NCI-H446 (cell line): Measurements from ENCODE around the gene CLSTN2.
A peak's percentile ranks its signal among the peaks of the same experiment; 100 is the strongest.

Experiments
- DNase-seq, 2 experiments: peaks; one replicate each; lab custom pipeline; 2025; lab: John Stamatoyannopoulos, UW

Gene CLSTN2

DNA sequence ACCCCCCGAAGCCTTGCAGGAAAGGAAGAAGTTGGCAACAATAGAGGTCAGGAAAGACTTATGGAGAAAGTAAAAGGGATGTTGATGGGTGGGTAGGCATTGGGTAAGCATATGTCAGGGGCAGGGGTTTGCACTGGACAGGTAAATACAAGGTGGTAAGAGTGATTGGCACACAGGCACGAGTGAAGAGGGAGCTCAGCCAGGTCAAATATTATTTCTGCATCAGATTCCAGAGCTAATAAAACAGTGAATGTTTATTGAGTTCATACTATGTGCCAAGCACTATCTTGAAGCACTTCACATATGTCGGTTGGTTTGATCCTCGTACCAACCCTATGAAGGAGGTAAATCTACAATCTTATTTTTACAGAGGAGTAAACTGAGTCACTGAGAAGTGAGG, 6.6 kb downstream of the CLSTN2 start:
- DNase-seq = no peak

GRCh38 chr3:139944256-139944910, 9.4 kb downstream of the CLSTN2 start:
- peak in 1 of 2 experiments; percentile 58 for DNase-seq

DNA sequence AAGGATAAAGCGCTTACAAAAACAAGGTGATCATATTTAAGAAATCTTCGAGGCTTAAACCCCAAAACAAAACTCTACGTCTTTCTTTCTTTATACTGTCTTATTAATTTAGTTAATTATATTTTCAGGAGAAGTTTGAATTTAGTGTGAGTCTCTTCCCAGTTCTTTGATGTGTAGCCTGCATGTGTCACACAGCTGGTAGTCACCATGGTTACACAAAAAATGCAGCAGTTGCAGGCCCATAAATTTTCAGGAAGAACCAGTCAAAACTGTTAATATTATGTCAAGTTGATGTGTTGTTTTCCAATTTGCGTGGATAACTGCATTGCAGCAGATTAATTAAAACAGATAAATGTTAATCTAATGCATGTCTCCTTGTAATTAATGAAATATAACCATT, 10.4 kb downstream of the CLSTN2 start:
- no peak for DNase-seq

DNA sequence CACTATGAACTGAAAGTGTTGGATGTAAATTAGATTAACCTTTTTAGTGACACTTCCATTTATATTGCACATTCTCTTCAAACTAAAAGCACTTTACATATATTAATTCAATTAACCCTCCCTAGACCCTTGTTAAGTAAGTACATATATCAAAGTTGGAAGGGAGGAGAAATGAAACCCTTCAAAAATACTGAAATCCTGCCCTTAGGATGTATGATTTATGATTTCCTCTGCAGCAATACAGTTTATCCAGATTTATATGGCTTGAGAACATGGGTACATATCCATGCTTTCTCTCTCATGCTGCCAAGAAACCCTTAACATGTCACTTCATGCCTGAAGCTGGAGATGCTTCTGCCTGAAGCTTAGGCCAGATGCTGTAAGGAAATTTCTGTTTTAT, 11.0 kb downstream of the CLSTN2 start:
- no peak for DNase-seq

GRCh38 chr3:139948467-139948866, 13.5 kb downstream of the CLSTN2 start:
- DNase-seq = no peak

DNA sequence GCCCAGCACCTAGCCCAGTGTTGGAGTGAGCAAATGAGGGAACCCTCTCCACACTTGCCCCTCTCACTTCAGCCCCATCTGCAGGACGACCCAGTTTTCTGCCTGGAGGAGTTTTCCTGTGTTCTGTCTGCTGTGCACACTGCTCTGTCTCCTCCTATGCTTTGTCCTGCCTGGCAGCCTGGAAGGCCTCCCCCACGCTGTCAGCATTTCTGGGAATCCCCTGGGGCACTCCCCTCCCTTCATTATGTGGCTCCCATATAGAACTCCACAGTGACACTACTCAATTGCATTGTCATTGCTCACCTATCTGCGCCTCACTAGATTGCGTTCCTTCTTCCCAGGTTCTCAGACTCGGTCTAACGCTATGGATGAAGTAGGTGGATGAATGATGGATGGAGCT, 13.9 kb downstream of the CLSTN2 start:
- DNase-seq = no peak

DNA sequence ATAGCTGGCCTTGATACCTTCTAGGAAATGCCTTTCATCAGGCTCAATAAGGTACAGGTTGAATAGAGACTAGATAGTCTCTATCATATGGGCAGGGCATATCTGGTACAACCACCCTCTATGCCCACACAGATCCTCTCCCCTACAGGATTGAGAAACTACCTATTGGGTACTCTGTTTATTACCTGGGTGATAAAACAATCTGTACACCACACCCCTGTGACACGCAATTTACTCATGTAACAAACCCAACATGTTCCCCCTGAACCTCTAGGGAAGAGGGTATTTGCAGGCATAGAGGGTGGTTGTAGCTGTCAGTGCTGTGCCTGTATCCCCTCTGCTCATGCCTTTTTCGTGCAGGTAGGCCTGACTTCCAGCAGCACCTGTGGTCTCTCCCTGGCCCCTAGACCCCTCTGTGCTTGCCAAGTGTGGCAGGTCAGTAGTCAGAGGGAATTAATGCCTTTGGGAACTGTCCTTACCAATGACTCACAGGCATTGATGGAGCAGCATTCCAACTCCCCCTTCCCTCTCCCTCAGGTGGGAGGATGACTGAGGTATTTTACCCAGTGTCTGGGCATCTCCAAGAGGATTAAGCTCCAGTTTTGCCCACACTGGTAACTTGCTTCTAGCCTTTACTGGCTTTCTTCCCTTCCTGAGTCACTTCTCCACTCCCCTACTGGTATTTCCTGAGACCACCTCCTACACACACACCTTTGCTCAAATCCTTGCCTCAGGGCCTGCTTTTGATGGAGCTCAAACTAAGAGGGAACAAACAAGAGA, 18.3 kb downstream of the CLSTN2 start:
- DNase-seq = no peak

- DNase-seq = no peak
Observed at GRCh38 chr3:139954146-139954860, 19.3 kb downstream of the CLSTN2 start.

DNA sequence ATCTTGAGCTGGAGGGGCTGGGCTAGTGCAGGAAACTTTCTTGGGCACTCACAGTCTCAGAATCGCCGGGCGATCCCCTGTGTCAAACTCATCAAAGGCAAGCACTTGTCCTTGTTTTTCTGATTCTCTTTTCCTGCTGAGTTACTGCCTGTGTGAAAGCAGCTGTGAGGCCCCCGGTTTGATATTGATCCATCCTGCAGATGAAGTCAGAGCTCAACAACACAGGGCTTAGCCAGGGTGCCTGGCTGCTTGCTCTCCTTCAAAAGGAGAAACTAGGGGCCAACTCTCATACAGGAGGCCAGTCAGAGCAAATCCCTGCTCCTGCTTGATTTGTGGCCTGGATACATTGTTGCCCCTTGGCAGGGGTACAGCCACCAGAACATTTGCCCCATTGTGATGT, 22.9 kb downstream of the CLSTN2 start:
- no peak for DNase-seq

DNA sequence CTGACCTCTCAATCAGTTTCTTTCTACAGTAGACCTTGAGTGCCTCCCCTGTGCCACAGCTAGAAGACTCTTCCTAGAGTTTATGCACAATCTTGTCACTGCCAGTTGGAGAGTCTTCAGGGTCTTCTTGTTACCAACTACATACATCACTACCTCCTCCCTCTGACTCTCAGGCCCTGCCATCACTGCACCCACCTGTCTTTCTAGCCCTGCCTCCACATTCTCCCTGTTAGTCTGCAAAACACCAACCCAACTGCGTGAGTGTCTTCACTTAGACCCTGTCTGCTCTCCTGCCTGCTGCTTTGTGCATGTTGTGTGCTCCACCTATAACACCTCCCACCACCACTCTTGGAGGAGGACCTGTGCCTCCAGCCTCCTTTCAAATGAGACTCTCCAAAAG, 34.4 kb downstream of the CLSTN2 start:
- no peak for DNase-seq

- DNase-seq = no peak
Observed at GRCh38 chr3:139970526-139970925, 35.5 kb downstream of the CLSTN2 start.

GRCh38 chr3:139974809-139975425, 39.9 kb downstream of the CLSTN2 start:
- DNase-seq = peak in 1 of 2 experiments; percentile 10

DNA sequence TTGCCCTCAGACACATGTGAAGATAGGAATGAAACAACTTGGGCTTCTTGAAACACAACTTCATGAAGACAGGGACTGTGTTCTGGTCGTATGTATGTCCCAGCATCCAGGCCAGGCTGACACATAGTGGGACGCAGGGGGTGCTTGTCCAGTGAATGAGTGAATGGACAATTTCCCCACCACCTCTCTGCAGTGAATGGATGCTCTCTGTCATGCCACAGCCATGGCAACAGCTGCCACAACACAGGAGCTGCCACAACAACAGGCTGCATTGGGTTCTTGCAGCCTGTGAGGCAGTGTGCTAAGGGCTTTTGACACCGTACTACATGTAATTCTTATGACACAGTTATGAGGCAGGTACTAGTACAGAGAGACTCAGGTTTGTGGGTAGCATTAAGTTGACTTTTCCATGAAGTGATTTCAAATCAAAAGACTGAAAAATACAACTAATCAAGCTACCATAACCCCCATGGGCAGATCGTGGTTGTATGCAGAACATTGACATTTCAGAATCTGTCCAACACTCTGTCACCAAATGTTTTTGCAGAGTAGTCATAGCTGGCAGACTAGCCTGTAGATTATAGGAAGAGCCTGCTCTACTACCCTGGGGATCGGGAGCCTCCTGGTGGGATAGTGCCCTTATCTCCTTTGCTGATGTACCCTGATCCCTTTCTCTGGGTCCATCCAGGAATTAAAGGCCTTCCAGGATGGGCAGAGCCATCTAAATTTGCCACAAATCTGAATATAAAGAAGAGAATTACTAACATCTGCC, 40.8 kb downstream of the CLSTN2 start:
- peak; percentile 50 to 78 for DNase-seq

DNA sequence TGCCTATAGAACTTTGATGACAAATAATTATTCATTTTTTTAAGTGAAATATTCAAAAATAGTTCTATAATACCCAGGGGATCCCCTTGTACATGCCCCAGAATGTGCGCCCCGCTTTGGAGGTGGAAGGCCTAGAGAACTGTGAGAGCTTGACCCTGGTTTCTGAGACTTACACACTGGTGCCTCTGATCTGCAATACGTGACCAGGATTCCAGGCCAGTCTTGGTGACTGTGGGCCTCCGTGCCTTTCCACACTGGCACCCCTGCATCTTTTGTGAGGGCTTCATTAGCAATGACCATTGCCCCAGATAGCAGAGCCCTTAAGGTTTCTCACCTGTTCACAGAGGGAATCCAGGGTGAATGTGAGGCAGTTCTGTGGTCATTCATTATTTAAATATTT, 44.0 kb downstream of the CLSTN2 start:
- no peak for DNase-seq

- no peak for DNase-seq
Observed at GRCh38 chr3:139979991-139980390, 45.0 kb downstream of the CLSTN2 start.

DNA sequence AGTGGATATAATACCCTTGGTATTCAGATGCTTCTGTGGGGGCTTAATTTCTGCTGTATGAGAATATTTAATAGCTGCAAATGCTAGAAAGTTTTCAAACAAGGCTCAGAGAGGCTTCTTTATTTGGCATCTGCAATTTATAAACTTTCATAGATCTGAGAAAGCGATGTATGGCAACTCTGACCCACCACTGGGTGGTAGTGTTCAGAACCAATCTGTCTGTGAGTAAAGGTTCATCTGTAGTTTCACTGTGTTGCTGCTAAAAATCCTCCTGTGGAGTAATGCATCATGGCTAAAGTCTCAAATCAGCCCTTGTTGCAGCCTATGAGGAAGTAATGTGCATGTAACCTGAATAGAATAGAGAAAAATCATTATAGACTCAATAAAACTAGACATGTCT, 47.4 kb downstream of the CLSTN2 start:
- peak in 1 of 2 experiments; percentile 17 for DNase-seq

DNA sequence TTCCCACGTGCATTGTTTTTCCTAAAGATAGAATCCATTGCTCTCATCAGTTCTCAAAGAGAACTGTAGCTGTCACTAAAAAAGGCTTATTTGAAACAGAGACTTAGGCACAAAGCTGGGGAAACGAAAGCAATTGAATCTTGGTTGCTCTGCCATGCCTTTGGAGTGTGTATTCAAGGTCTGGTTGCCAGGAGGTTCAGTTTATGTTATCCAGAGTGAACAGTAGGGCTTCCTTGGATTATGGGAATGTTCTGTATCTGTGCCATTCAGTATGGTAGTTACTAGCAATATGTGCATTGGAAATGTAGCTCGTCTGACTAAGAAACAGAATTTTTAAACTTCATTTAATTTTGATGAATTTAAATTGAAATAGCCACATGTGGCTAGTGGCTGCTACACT, 50.6 kb downstream of the CLSTN2 start:
- DNase-seq = no peak

- no peak for DNase-seq
Observed at GRCh38 chr3:139987908-139988307, 52.9 kb downstream of the CLSTN2 start.

GRCh38 chr3:139988472-139989156, 53.6 kb downstream of the CLSTN2 start:
- DNase-seq = no peak

GRCh38 chr3:139994891-139995290, 59.9 kb downstream of the CLSTN2 start:
- DNase-seq = no peak

GRCh38 chr3:140004271-140004670, 69.3 kb downstream of the CLSTN2 start:
- no peak for DNase-seq
